ENCODE measurements around the gene CFAP57. TPM values are rescaled to one million over a fixed set of nuclear protein-coding genes. Genes with fewer than 3 reads are reported as not detected.

The CFAP57 gene
- total RNA-seq, 4 donors from 2014 or later: 0.12 to 0.46 TPM; not detected in 2

- TF ChIP-seq, protein P1, sequence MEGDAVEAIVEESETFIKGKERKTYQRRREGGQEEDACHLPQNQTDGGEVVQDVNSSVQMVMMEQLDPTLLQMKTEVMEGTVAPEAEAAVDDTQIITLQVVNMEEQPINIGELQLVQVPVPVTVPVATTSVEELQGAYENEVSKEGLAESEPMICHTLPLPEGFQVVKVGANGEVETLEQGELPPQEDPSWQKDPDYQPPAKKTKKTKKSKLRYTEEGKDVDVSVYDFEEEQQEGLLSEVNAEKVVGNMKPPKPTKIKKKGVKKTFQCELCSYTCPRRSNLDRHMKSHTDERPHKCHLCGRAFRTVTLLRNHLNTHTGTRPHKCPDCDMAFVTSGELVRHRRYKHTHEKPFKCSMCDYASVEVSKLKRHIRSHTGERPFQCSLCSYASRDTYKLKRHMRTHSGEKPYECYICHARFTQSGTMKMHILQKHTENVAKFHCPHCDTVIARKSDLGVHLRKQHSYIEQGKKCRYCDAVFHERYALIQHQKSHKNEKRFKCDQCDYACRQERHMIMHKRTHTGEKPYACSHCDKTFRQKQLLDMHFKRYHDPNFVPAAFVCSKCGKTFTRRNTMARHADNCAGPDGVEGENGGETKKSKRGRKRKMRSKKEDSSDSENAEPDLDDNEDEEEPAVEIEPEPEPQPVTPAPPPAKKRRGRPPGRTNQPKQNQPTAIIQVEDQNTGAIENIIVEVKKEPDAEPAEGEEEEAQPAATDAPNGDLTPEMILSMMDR (IDR thresholded peaks at IDR 0.05): no peak
- no peak for DNase-seq (ENCODE audit: low spot score)
- ATAC-seq (ENCODE audit: low FRiP score): no peak
Measured at GRCh38 chr1:43238991-43239469, 66.9 kb downstream of the CFAP57 start.

GRCh38 chr1:43239484-43239883 lies 67.4 kb downstream of the CFAP57 start:
- no peak for ATAC-seq (ENCODE audit: low FRiP score)
- DNase-seq (ENCODE audit: low spot score): no peak
- TF ChIP-seq, protein P1 (IDR thresholded peaks at IDR 0.05): no peak

DNA sequence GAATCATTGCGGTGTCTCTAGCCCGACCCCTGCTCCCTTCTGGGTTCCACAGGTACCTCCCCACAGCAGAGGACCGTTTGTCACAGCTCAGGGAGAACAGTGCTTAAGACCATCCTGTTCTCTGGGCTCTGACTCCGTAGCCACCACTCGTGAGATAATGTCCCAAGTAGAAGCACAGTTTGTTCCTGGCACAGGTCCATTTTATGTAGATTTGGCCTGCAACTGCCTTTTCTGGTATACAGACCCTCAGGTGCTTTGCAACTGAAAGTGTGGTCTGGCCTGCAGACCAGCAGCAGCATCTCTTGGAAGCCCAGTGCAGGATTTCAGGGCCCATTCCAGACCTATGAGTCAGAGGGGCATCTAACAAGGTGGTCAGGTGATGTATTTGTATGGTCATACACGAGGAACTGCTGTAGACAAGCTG lies 69.3 kb downstream of the CFAP57 start:
- ATAC-seq (ENCODE audit: low FRiP score): no peak

GRCh38 chr1:43243299-43243698 lies 71.2 kb downstream of the CFAP57 start:
- ATAC-seq (ENCODE audit: low FRiP score) (no peak), DNase-seq (ENCODE audit: low spot score) (no peak)
- TF ChIP-seq, protein P1 (IDR thresholded peaks at IDR 0.05): no peak

More for the DNA sequence above, 69.3 kb downstream of the CFAP57 start:
- TF ChIP-seq, protein P1 (IDR thresholded peaks at IDR 0.05): no peak
- no peak for DNase-seq (ENCODE audit: low spot score)

DNA sequence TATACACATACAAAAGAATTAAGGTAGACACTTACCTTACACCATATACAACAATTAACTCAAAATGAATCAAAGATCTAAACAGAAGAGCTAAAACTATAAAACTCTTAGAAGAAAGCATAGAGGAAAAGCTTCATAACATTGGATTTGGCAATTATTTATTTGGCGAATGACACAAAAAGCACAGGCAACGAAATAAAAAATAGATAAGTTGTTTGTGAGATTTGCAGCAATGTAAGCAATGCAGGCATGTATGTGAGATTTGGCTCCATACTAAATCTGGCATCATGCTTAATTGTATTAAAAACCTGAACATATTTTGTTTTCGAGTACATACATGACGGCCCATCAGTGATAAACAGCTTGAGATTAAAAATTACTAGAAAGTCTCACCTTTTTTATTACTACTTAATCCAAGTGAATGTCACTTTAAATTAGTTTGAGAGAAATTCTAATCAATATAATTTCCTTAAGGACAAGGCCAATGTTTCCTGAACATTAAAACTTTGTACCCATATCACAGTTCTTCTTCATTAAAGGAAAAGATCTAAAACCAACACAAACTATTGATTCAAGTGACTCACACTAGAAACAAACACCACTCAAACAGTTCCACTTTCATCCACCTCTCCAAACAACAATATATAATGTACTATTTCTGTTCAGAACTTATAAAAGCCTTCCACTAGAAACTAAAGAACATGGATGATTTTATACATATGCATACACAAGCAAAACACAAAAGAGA lies 74.5 kb downstream of the CFAP57 start:
- DNase-seq (ENCODE audit: low spot score): no peak
- TF ChIP-seq, protein P1 (IDR thresholded peaks at IDR 0.05): no peak

GRCh38 chr1:43247256-43247921 lies 75.3 kb downstream of the CFAP57 start:
- TF ChIP-seq, protein P1 (IDR thresholded peaks at IDR 0.05): no peak
- ATAC-seq (ENCODE audit: low FRiP score) (no peak), DNase-seq (ENCODE audit: low spot score) (no peak)

More for the DNA sequence above, 74.5 kb downstream of the CFAP57 start:
- ATAC-seq (ENCODE audit: low FRiP score): no peak

Data from omental fat pad (tissue), 4 donors.